NCI-H1436 (cell line): Measurements from ENCODE around the gene PRDM9.

Experiments
- DNase-seq: peaks from one replicate; lab custom pipeline; 2025; lab: John Stamatoyannopoulos, UW

PRDM9 gene

GRCh38 chr5:23527216-23527920, 20.0 kb downstream of the PRDM9 start:
- DNase-seq = peak; percentile 22

DNA sequence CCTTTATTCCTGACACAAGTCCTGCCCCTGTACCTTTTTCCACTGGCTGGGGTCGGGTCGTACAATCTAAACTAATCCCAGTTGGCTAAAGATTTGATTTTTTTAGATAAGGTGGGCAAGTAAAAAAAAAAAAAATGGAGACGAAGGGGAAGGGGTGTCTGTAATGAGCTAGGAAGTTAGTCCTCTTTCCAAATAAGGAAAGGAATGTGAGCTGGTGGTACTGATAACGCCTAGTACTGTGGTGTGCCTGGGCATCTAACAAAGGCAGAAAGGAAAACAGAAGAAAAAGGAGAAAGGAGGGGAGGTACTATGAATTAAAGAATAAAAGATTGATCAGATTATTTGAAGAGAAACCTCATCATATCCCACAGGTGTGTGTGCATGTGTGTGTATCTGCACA, 21.3 kb downstream of the PRDM9 start:
- DNase-seq = no peak

GRCh38 chr5:23530571-23530970, 23.2 kb downstream of the PRDM9 start:
- DNase-seq = no peak

DNA sequence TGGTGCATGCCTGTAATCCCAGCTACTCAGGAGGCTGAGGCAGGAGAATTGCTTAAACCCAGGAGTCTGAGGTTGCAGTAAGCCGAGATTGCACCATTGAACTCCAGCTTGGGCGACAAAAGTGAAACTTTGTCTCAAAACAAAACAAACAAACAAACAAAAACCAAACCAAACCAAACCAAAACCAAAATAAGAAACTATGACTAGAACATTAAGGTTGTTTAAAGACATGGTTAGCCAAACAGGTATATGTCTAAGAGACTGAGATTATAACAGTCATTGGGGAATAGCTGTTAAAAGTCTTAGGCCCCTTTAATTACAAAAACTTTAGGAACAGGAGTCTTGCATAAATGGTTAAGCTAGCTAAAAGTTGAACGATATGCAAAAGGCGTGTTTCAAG, 63.6 kb downstream of the PRDM9 start:
- no peak for DNase-seq
